HG03060 (cell line): ENCODE measurements around the gene AK3.

ENCODE experiments used
- ATAC-seq: cut with Tn5 transposase; IDR thresholded peaks from one replicate; pipeline ENCODE4 v1.9.1; 2021; ENCODE audit warnings: low read depth, moderate number of reproducible peaks; ENCODE audit not compliant: unreplicated experiment

AK3 gene

GRCh38 chr9:4750023-4750673 lies 9.1 kb upstream of the AK3 start:
- no peak for ATAC-seq

GRCh38 chr9:4748612-4749011 lies 7.6 kb upstream of the AK3 start:
- ATAC-seq = no peak

- no peak for ATAC-seq
These were observed 5.5 kb upstream of the AK3 start for GRCh38 chr9:4746278-4747030.

- ATAC-seq = no peak
These were observed 2.3 kb upstream of the AK3 start for GRCh38 chr9:4743131-4743875.

GRCh38 chr9:4742246-4742645 lies 1.2 kb upstream of the AK3 start:
- no peak for ATAC-seq

- ATAC-seq = no peak
These were observed 525 bp upstream of the AK3 start for GRCh38 chr9:4741365-4742089.

GRCh38 chr9:4740388-4740637 lies 689 bp downstream of the AK3 start:
- ATAC-seq = no peak

- no peak for ATAC-seq
These were observed 1.2 kb downstream of the AK3 start for GRCh38 chr9:4739587-4740387.

- no peak for ATAC-seq
These were observed 2.0 kb downstream of the AK3 start for GRCh38 chr9:4738866-4739586.

GRCh38 chr9:4734150-4734549 lies 6.9 kb downstream of the AK3 start:
- ATAC-seq = no peak

GRCh38 chr9:4732890-4733289 lies 8.1 kb downstream of the AK3 start:
- ATAC-seq = no peak

GRCh38 chr9:4727593-4727992 lies 13.4 kb downstream of the AK3 start:
- ATAC-seq = no peak

GRCh38 chr9:4725706-4726442 lies 15.1 kb downstream of the AK3 start:
- no peak for ATAC-seq

GRCh38 chr9:4721736-4722135 lies 19.3 kb downstream of the AK3 start:
- no peak for ATAC-seq

GRCh38 chr9:4718911-4719310 lies 22.1 kb downstream of the AK3 start:
- no peak for ATAC-seq

- ATAC-seq = no peak
These were observed 23.2 kb downstream of the AK3 start for GRCh38 chr9:4717815-4718214.

GRCh38 chr9:4716163-4716562 lies 24.8 kb downstream of the AK3 start:
- ATAC-seq = no peak

- no peak for ATAC-seq
These were observed 26.6 kb downstream of the AK3 start for GRCh38 chr9:4714266-4715016.
